GM12872 (cell line): Measurements from ENCODE around the gene FOXL1.

Experiments used
- TF ChIP-seq, protein P1 (sequence below): IDR thresholded peaks from 3 replicates; pipeline ENCODE4 v1.5.1; 2011; ENCODE audit warnings: low read depth, mild to moderate bottlenecking, low read length, moderate library complexity; ENCODE audit not compliant: insufficient read depth

Gene FOXL1

DNA sequence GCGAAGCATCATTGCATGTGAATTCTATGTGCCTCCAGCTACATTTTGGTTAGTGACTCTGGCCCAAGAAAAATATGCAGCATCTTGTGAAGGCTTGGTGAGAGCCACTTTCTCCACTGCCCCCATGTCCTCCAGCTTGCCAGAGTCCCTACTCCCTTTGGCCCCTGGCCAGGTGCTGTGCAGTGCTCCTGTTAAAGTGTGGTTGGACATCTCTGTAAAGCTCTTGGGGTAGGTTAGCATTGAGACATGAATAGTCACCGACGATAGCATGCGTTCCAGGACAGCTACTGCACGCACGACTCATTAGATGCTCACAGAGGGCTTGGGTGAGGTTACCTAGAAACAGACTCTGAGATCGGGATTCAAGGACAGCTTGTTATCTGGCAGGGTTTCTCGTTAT, 48.6 kb downstream of the FOXL1 start:
- TF ChIP-seq, protein P1, sequence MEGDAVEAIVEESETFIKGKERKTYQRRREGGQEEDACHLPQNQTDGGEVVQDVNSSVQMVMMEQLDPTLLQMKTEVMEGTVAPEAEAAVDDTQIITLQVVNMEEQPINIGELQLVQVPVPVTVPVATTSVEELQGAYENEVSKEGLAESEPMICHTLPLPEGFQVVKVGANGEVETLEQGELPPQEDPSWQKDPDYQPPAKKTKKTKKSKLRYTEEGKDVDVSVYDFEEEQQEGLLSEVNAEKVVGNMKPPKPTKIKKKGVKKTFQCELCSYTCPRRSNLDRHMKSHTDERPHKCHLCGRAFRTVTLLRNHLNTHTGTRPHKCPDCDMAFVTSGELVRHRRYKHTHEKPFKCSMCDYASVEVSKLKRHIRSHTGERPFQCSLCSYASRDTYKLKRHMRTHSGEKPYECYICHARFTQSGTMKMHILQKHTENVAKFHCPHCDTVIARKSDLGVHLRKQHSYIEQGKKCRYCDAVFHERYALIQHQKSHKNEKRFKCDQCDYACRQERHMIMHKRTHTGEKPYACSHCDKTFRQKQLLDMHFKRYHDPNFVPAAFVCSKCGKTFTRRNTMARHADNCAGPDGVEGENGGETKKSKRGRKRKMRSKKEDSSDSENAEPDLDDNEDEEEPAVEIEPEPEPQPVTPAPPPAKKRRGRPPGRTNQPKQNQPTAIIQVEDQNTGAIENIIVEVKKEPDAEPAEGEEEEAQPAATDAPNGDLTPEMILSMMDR, result no peak

DNA sequence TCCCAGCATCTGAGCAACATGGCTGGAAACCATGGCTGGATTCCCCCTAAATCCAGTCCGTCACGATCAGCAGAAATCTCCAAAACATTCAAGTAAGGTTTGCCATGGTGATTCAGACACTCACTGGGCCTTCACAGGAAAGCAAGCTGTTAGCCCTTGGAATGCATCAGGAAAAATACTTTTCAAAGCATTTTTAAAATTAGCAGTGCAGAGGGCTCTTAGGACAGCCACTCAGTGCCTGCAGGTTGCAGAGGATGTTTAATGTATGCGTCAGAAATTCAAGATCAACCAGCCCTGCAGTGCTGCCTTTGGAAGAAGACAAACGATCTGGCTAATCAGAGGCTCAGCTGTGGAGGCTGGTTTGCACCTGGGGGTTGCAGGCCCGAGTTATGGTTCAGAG, 50.3 kb downstream of the FOXL1 start:
- TF ChIP-seq, protein P1, result no peak

DNA sequence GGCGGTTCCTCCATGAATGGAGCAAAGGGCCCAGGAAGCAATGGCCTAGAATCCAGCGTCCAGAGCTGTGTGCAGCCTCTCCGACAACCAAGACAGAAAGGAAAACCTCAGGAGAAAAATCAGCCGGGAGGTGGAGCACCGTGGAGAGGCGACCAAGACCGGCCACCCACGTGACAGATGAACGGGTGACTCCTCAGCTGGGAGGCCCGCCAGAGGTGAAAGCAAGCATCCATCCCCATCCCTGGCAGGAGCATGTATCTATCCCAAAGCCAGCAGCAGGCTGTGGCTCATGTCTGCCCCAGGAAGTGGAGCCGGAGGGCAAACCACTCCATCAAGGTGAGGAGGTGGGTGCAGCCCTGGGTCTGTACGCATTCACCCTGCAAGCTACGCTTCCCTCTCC, 52.1 kb downstream of the FOXL1 start:
- TF ChIP-seq, protein P1, result no peak

DNA sequence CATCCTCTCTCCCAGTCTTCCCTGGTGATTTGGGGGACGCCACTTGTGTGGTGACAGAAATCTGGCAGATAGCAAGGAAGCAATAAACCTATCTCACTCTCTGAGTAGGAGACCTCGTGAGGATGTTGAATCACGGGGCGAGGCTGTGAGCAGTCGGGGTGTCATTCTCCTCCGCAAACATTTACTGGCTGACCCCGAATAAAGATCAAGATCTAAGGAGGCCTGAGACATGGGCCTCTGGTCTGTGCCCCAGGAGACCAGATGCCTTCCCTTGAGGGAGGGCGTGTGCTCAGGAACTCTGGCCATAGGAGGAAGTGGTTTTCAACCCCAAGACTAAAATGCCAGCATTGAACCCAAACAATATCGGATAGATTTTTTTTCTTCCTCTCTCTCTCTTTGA, 53.1 kb downstream of the FOXL1 start:
- TF ChIP-seq, protein P1, result no peak
